ENCODE results near the gene BCAS1. TPM values are rescaled to one million over a fixed set of nuclear protein-coding genes. Genes with fewer than 3 reads are reported as not detected.

The BCAS1 gene
- polyA plus RNA-seq, 1 of the 3 experiments (the other 2 are of a cell fraction): not detected

DNA sequence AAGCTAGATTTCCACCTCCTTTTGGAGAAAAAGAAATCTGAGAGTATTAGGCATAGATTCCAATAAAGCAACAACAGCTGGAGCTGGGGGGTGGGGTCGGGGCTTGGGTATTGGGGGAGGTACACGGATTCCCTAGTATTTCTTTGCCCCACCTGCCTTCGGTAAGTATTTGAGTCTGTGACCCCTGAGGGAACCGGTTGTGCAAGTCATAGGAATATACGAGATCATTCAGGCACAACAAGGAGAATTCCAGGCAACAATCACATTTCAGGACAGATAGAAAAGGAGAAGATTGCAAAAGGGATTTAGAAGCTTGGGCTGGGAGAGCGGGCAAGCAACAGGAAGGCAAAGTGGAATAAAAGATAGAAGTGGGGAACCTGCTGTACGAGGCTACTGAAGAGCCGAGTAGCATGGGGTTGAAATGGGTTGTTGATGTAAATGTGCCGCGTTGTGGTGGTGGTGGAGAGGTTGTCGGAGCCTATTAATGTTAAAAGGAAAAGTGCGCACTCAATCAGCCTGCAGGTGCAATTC is 148.9 kb downstream of the BCAS1 start:
- no peaks in the 10 kb centered on the region for H3K79me2 ChIP-seq (ENCODE audit: insufficient read depth)
- no peaks in the 10 kb centered on the region for H3K9me3 ChIP-seq
- no peak overlapping the region for H3K9ac ChIP-seq
- H3K27me3 ChIP-seq (ENCODE audit: insufficient read depth): no peaks in the 10 kb centered on the region
- ChIA-PET CTCF (no interaction called here), POLR2A (no interaction called here)
- no peaks in the 10 kb centered on the region for H4K20me1 ChIP-seq (ENCODE audit: insufficient read depth)
- TF ChIP-seq RAD21 (IDR thresholded peaks at IDR 0.05; ENCODE audit: low read length) (no peak), GATA2 (CRISPR knock-in tag; IDR thresholded peaks at IDR 0.05) (no peak), YY1 (IDR thresholded peaks at IDR 0.05; ENCODE audit: low read depth) (no peak), FOSL2 (IDR thresholded peaks at IDR 0.05; ENCODE audit: borderline replicate concordance, low read depth) (no peak), MXI1 (IDR thresholded peaks at IDR 0.05; ENCODE audit: low read depth, low read length) (no peak), FOXM1 (IDR thresholded peaks at IDR 0.05; ENCODE audit: low read depth) (no peak), SIN3A (IDR thresholded peaks at IDR 0.05; ENCODE audit: borderline replicate concordance, low read depth, low read length) (no peak), ELF1 (IDR thresholded peaks at IDR 0.05) (no peak), NRF1 (IDR thresholded peaks at IDR 0.05; ENCODE audit: low read depth, low read length) (no peak), TAF1 (IDR thresholded peaks at IDR 0.05; ENCODE audit: borderline replicate concordance, low read depth, low read length) (no peak), RFX5 (IDR thresholded peaks at IDR 0.05; ENCODE audit: low read length) (no peak)
- TF ChIP-seq, protein P1, sequence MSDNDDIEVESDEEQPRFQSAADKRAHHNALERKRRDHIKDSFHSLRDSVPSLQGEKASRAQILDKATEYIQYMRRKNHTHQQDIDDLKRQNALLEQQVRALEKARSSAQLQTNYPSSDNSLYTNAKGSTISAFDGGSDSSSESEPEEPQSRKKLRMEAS (IDR thresholded peaks at IDR 0.05; ENCODE audit: low read depth): no peak
- TF ChIP-seq, protein P2, sequence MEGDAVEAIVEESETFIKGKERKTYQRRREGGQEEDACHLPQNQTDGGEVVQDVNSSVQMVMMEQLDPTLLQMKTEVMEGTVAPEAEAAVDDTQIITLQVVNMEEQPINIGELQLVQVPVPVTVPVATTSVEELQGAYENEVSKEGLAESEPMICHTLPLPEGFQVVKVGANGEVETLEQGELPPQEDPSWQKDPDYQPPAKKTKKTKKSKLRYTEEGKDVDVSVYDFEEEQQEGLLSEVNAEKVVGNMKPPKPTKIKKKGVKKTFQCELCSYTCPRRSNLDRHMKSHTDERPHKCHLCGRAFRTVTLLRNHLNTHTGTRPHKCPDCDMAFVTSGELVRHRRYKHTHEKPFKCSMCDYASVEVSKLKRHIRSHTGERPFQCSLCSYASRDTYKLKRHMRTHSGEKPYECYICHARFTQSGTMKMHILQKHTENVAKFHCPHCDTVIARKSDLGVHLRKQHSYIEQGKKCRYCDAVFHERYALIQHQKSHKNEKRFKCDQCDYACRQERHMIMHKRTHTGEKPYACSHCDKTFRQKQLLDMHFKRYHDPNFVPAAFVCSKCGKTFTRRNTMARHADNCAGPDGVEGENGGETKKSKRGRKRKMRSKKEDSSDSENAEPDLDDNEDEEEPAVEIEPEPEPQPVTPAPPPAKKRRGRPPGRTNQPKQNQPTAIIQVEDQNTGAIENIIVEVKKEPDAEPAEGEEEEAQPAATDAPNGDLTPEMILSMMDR (IDR thresholded peaks at IDR 0.05): no peak
- TF ChIP-seq, protein P3, sequence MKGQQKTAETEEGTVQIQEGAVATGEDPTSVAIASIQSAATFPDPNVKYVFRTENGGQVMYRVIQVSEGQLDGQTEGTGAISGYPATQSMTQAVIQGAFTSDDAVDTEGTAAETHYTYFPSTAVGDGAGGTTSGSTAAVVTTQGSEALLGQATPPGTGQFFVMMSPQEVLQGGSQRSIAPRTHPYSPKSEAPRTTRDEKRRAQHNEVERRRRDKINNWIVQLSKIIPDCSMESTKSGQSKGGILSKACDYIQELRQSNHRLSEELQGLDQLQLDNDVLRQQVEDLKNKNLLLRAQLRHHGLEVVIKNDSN (IDR thresholded peaks at IDR 0.05; ENCODE audit: borderline replicate concordance, low read depth): no peak
- TF ChIP-seq, protein P4, sequence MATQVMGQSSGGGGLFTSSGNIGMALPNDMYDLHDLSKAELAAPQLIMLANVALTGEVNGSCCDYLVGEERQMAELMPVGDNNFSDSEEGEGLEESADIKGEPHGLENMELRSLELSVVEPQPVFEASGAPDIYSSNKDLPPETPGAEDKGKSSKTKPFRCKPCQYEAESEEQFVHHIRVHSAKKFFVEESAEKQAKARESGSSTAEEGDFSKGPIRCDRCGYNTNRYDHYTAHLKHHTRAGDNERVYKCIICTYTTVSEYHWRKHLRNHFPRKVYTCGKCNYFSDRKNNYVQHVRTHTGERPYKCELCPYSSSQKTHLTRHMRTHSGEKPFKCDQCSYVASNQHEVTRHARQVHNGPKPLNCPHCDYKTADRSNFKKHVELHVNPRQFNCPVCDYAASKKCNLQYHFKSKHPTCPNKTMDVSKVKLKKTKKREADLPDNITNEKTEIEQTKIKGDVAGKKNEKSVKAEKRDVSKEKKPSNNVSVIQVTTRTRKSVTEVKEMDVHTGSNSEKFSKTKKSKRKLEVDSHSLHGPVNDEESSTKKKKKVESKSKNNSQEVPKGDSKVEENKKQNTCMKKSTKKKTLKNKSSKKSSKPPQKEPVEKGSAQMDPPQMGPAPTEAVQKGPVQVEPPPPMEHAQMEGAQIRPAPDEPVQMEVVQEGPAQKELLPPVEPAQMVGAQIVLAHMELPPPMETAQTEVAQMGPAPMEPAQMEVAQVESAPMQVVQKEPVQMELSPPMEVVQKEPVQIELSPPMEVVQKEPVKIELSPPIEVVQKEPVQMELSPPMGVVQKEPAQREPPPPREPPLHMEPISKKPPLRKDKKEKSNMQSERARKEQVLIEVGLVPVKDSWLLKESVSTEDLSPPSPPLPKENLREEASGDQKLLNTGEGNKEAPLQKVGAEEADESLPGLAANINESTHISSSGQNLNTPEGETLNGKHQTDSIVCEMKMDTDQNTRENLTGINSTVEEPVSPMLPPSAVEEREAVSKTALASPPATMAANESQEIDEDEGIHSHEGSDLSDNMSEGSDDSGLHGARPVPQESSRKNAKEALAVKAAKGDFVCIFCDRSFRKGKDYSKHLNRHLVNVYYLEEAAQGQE (IDR thresholded peaks at IDR 0.05; ENCODE audit: low read depth, low read length): no peak
- peaks cover 17% of the 10 kb centered on the region for H3F3A ChIP-seq (replicated peaks; ENCODE audit: insufficient read depth)
- H3K4me2 ChIP-seq: no peak overlapping the region
- no peak overlapping the region for H2AFZ ChIP-seq (ENCODE audit: low read depth)
- H3K9me2 ChIP-seq: no peaks in the 10 kb centered on the region
- H3K36me3 ChIP-seq (replicated peaks in 1 of 2; ENCODE audit: control insufficient read depth in 1 of 2, insufficient read depth in 2 of 2, low read length in 1 of 2): no peaks in the 10 kb centered on the region
- no peak overlapping the region for H3K4me3 ChIP-seq (ENCODE audit: low read depth in 2 of 2, low read length in 1 of 2)
- H3K27ac ChIP-seq (ENCODE audit: low read depth in 2 of 2, low read length in 1 of 2): no peak overlapping the region
- peaks cover 20 to 22% of the 10 kb centered on the region in 2 experiments for H3K4me1 ChIP-seq (ENCODE audit: control insufficient read depth in 1 of 2, insufficient read depth in 2 of 2, low read depth in 1 of 2, low read length in 1 of 2)
- 93% methylated on average over 12 of the region's 12 CpGs for WGBS (ENCODE audit: low lambda C conversion rate)
- DNase-seq: no peak

Measured in SK-N-SH (cell line).